IMR-90 (cell line): ENCODE measurements around the gene BRDT. TPM values are rescaled to one million over a fixed set of nuclear protein-coding genes. Genes with fewer than 3 reads are reported as not detected.

Source experiments
- ATAC-seq: fragments of 200-7000 bp; cut with Tn5 transposase; 2 replicates; pipeline ENCODE4 v1.9.1; 2020; ENCODE audit warnings: low read depth, mild to moderate bottlenecking, moderate library complexity
- BruUV-seq: library from RNA; stranded (reverse); fragments of 400-500 nt; replicated peaks from 2 replicates; lab custom pipeline; 2021; lab: Mats Ljungman, UMichigan
- CTCF ChIA-PET: fragments of 300-600 bp; formaldehyde crosslinking; extraction: SDS; loops from one replicate; lab custom pipeline; 2021; ENCODE audit warnings: antibody characterized with exemption; lab: Yijun Ruan, JAX
- POLR2A ChIA-PET: fragments of 300-600 bp; sonication (Branson Sonifier 250); formaldehyde crosslinking; loops from one replicate; lab custom pipeline; 2022; ENCODE audit warnings: antibody characterized with exemption; ENCODE audit not compliant: unreplicated experiment; lab: Charles Lee
- DNase-seq: peaks from one replicate; pipeline ENCODE4 v3.0.0; 2013
- H2AFZ ChIP-seq: replicated peaks from 2 replicates; pipeline ENCODE3; 2013; ENCODE audit warnings: low read length, mild to moderate bottlenecking; ENCODE audit not compliant: poor library complexity
- H2AK5ac ChIP-seq: 2 replicates; pipeline ENCODE4 v1.6.1; 2013; ENCODE audit warnings: low read depth, low read length, inconsistent platforms
- H2AK9ac ChIP-seq: replicated peaks from 2 replicates; pipeline ENCODE3; 2013; ENCODE audit warnings: mild to moderate bottlenecking, low read depth, low read length, moderate library complexity; ENCODE audit not compliant: poor library complexity
- H2BK120ac ChIP-seq: 2 replicates; pipeline ENCODE4 v1.6.1; 2013; ENCODE audit warnings: low read depth, low read length, inconsistent platforms
- H2BK15ac ChIP-seq: 3 replicates; pipeline ENCODE4 v1.6.1; 2013; ENCODE audit warnings: low read depth, low read length, inconsistent platforms
- H2BK20ac ChIP-seq: 2 replicates; pipeline ENCODE4 v1.6.1; 2013; ENCODE audit warnings: low read depth, mild to moderate bottlenecking, inconsistent platforms, low read length, moderate library complexity
- H2BK5ac ChIP-seq: 2 replicates; pipeline ENCODE4 v1.6.1; 2013; ENCODE audit warnings: mild to moderate bottlenecking, low read depth, low read length, inconsistent platforms; ENCODE audit not compliant: poor library complexity, severe bottlenecking
- H3K14ac ChIP-seq: replicated peaks from 2 replicates; pipeline ENCODE4 v1.6.1; 2013; ENCODE audit warnings: low read depth, low read length, inconsistent platforms
- H3K18ac ChIP-seq: 2 replicates; pipeline ENCODE4 v1.6.1; 2013; ENCODE audit warnings: low read depth, low read length, control low read depth
- H3K23ac ChIP-seq: 2 replicates; pipeline ENCODE4 v1.6.1; 2013; ENCODE audit warnings: low read depth, low read length, inconsistent platforms
- H3K27ac ChIP-seq: 2 replicates; pipeline ENCODE4 v1.5.1; 2013; ENCODE audit warnings: mild to moderate bottlenecking, control low read depth, low read length; ENCODE audit not compliant: insufficient read depth
- H3K27me3 ChIP-seq: 2 replicates; pipeline ENCODE4 v1.6.1; 2013; ENCODE audit warnings: low read length; ENCODE audit not compliant: control insufficient read depth, insufficient read depth
- H3K36me3 ChIP-seq: 2 replicates; pipeline ENCODE4 v1.6.1; 2013; ENCODE audit warnings: low read length, mixed read lengths; ENCODE audit not compliant: control insufficient read depth, insufficient read depth
- H3K4ac ChIP-seq: 2 replicates; pipeline ENCODE4 v1.6.1; 2013; ENCODE audit warnings: low read depth, low read length, inconsistent platforms
- H3K4me1 ChIP-seq: 2 replicates; pipeline ENCODE4 v1.6.1; 2013; ENCODE audit warnings: low read length, mixed read lengths; ENCODE audit not compliant: control insufficient read depth, insufficient read depth
- H3K4me2 ChIP-seq: 2 replicates; pipeline ENCODE4 v1.6.1; 2013; ENCODE audit warnings: low read depth, mild to moderate bottlenecking, control low read depth, low read length, moderate library complexity
- H3K4me3 ChIP-seq: 2 replicates; pipeline ENCODE4 v1.5.1; 2013; ENCODE audit warnings: low read depth, mild to moderate bottlenecking, control low read depth, low read length, moderate library complexity; ENCODE audit not compliant: insufficient read depth
- H3K56ac ChIP-seq: 2 replicates; pipeline ENCODE4 v1.6.1; 2013; ENCODE audit warnings: low read length, inconsistent platforms; ENCODE audit not compliant: insufficient read depth; ENCODE audit errors: extremely low read depth
- H3K79me1 ChIP-seq, 2 experiments: 2 replicates each; pipeline ENCODE4 v1.6.1; 2013; ENCODE audit warnings: low read length in 2 of 2, inconsistent platforms in 1 of 2, low read depth in 1 of 2
- H3K9ac ChIP-seq: 2 replicates; pipeline ENCODE4 v1.6.1; 2013; ENCODE audit warnings: low read depth, low read length, control low read depth
- H3K9me1 ChIP-seq: 2 replicates; pipeline ENCODE4 v1.6.1; 2013; ENCODE audit warnings: low read length, inconsistent platforms; ENCODE audit not compliant: insufficient read depth
- H3K9me3 ChIP-seq: 2 replicates; pipeline ENCODE4 v1.6.1; 2013; ENCODE audit warnings: low read length; ENCODE audit not compliant: control insufficient read depth, insufficient read depth
- H4K20me1 ChIP-seq: 2 replicates; pipeline ENCODE4 v1.6.1; 2013; ENCODE audit warnings: low read length, inconsistent platforms; ENCODE audit not compliant: insufficient read depth
- H4K5ac ChIP-seq: 2 replicates; pipeline ENCODE4 v1.6.1; 2013; ENCODE audit warnings: mild to moderate bottlenecking, low read depth, low read length, control low read depth
- H4K8ac ChIP-seq, 2 experiments: 2 replicates each; pipeline ENCODE4 v1.6.1; 2013; ENCODE audit warnings: low read depth in 2 of 2, low read length in 2 of 2, control low read depth in 1 of 2, inconsistent platforms in 1 of 2
- H4K91ac ChIP-seq: 2 replicates; pipeline ENCODE4 v1.6.1; 2013; ENCODE audit warnings: low read depth, low read length, inconsistent platforms; ENCODE audit not compliant: insufficient read depth
- BHLHE40 ChIP-seq: fragments of 150-350 bp; IDR thresholded peaks from 2 replicates; pipeline ENCODE4 v1.6.1; 2016; ENCODE audit warnings: mild to moderate bottlenecking, low read depth, low read length
- ELK1 ChIP-seq: fragments of 150-350 bp; IDR thresholded peaks from 2 replicates; pipeline ENCODE4 v1.6.1; 2016; ENCODE audit warnings: low read depth, mild to moderate bottlenecking, low read length, moderate library complexity, borderline replicate concordance
- FOS ChIP-seq: fragments of 150-350 bp; IDR thresholded peaks from 2 replicates; pipeline ENCODE4 v1.6.1; 2016; ENCODE audit warnings: low read depth, low read length
- MAFK ChIP-seq: IDR thresholded peaks from 2 replicates; pipeline ENCODE4 v1.6.1; 2012; ENCODE audit warnings: low read depth, low read length, improper control_type of control experiment
- MXI1 ChIP-seq: IDR thresholded peaks from 2 replicates; pipeline ENCODE4 v1.6.1; 2012; ENCODE audit warnings: low read depth, mild to moderate bottlenecking, low read length, moderate library complexity, borderline replicate concordance
- RAD21 ChIP-seq: IDR thresholded peaks from 2 replicates; pipeline ENCODE4 v1.6.1; 2012; ENCODE audit warnings: low read length, improper control_type of control experiment
- RCOR1 ChIP-seq: IDR thresholded peaks from 2 replicates; pipeline ENCODE4 v1.6.1; 2012; ENCODE audit warnings: mild to moderate bottlenecking, low read length, improper control_type of control experiment; ENCODE audit not compliant: insufficient replicate concordance
- RFX5 ChIP-seq: IDR thresholded peaks from 2 replicates; pipeline ENCODE4 v1.8.0; 2012; ENCODE audit warnings: low read depth, mild to moderate bottlenecking, low read length, moderate library complexity
- dilution Hi-C: fragments of 300-500 bp; cut with HindIII; formaldehyde crosslinking; loops from one replicate; pipeline ENCODE4 v1.14.3; 2018; ENCODE audit warnings: low sequenced_read_pairs; ENCODE audit not compliant: unreplicated experiment
- in situ Hi-C: fragments of 300-500 bp; cut with MboI; formaldehyde crosslinking; loops from 3 replicates; pipeline ENCODE4 v1.14.3; 2019; ENCODE audit warnings: low sequenced_read_pairs, inconsistent platforms, mixed read lengths
- intact Hi-C: fragments of 100-400 bp; cut with micrococcal nuclease; formaldehyde crosslinking; loops from 2 replicates; pipeline ENCODE4 v1.10.0; 2022
- polyA plus RNA-seq, 3 experiments: library from polyadenylated mRNA; depleted of rRNA; stranded (reverse); fragments of >200 nt; gene quantifications; 2 replicates each; pipeline ENCODE4 v1.2.3, GENCODE V29; 2012; ENCODE audit warnings: low replicate concordance in 1 of 3
- total RNA-seq: library from RNA; depleted of rRNA; stranded (reverse); fragments of >200 nt; gene quantifications from 2 replicates; pipeline ENCODE4 v1.2.3, GENCODE V29; 2012

The BRDT gene
- total and polyA plus RNA-seq, 2 of the 4 experiments (the other 2 are of a cell fraction) = not detected

- no peak for DNase-seq
- H4K8ac ChIP-seq = no peak overlapping the region
- H3K9me3 ChIP-seq = no peaks in the 10 kb centered on the region
- TF ChIP-seq RFX5 (no peak), MAFK (no peak), MXI1 (no peak), FOS (no peak), BHLHE40 (no peak), RAD21 (no peak), ELK1 (no peak), RCOR1 (no peak)
- ATAC-seq = no peak
- no peaks in the 10 kb centered on the region for H3K36me3 ChIP-seq
- H3K27ac ChIP-seq = no peak overlapping the region
- H3K9ac ChIP-seq = no peak overlapping the region
- dilution Hi-C loops = no loop called here
- ChIA-PET POLR2A (no interaction called here), CTCF (interaction anchor here (0.9 kb wide), 1 partner anchor 17 kb away, joined by 3 read pairs; no protein-coding TSS in a partner anchor)
- no peaks in the 10 kb centered on the region for H3K9me1 ChIP-seq
- H2AFZ ChIP-seq = no peak overlapping the region
- no peak overlapping the region for H4K5ac ChIP-seq
- no TSS peak for BruUV-seq
- no peak overlapping the region for H2BK120ac ChIP-seq
- no peak overlapping the region for H2AK9ac ChIP-seq
- H3K4me2 ChIP-seq = no peak overlapping the region
- H4K91ac ChIP-seq = no peak overlapping the region
- H2AK5ac ChIP-seq = no peak overlapping the region
- in situ Hi-C loops = loop anchor here (25.0 kb wide), 1 partner anchor 598 kb away; no protein-coding TSS in a partner anchor
- no peak overlapping the region for H3K14ac ChIP-seq
- no peak overlapping the region for H3K18ac ChIP-seq
- no peak overlapping the region for H2BK15ac ChIP-seq
- no peaks in the 10 kb centered on the region for H4K20me1 ChIP-seq
- H3K4ac ChIP-seq = no peak overlapping the region
- H3K4me3 ChIP-seq = no peak overlapping the region
- H2BK5ac ChIP-seq = no peak overlapping the region
- H2BK20ac ChIP-seq = no peak overlapping the region
- intact Hi-C loops = loop anchor here (10.0 kb wide), 1 partner anchor 591 kb away; no protein-coding TSS in a partner anchor
- H3K56ac ChIP-seq = no peak overlapping the region
- H3K79me1 ChIP-seq = no peaks in the 10 kb centered on the region
- no peaks in the 10 kb centered on the region for H3K27me3 ChIP-seq
- no peak overlapping the region for H3K23ac ChIP-seq
- no peaks in the 10 kb centered on the region for H3K4me1 ChIP-seq
These were observed 64.7 kb downstream of the BRDT start for GRCh38 chr1:92013923-92014322.
